MM.1S (cell line): Measurements from ENCODE around the gene PTGIR.
"Not testable (repeated sequence)": the region's sequence is repeated elsewhere in the genome, so short reads cannot be mapped to it uniquely, and the experiment has no call there.

Experiments used
- DNase-seq: peaks from one replicate; pipeline ENCODE4 v3.0.0-alpha.2; 2015
- H2AFZ ChIP-seq: fragments of 300-600 bp; sonication (generic); 2 replicates; pipeline ENCODE4 v1.6.0; 2016; ENCODE audit warnings: antibody characterized with exemption, low read length
- H3F3A ChIP-seq: fragments of 300-600 bp; sonication (generic); 2 replicates; pipeline ENCODE4 v1.6.1; 2016; ENCODE audit warnings: mild to moderate bottlenecking, antibody characterized with exemption, low read length, moderate library complexity, mixed read lengths; ENCODE audit not compliant: insufficient read depth
- H3K27ac ChIP-seq: fragments of 300-600 bp; sonication (generic); 2 replicates; pipeline ENCODE4 v1.5.1; 2016; ENCODE audit warnings: mild to moderate bottlenecking, low read length
- H3K27me3 ChIP-seq: fragments of 300-600 bp; sonication (generic); replicated peaks from 2 replicates; pipeline ENCODE4 v1.6.0; 2016; ENCODE audit warnings: low read length; ENCODE audit not compliant: insufficient read depth
- H3K36me3 ChIP-seq: fragments of 300-600 bp; sonication (generic); replicated peaks from 2 replicates; pipeline ENCODE4 v1.6.1; 2016; ENCODE audit warnings: mild to moderate bottlenecking, low read length, mixed read lengths; ENCODE audit not compliant: insufficient read depth
- H3K4me1 ChIP-seq: fragments of 300-600 bp; sonication (generic); 2 replicates; pipeline ENCODE4 v1.6.1; 2016; ENCODE audit warnings: low read length, mixed read lengths
- H3K4me2 ChIP-seq: fragments of 300-600 bp; sonication (generic); 2 replicates; pipeline ENCODE4 v1.6.0; 2016; ENCODE audit warnings: low read depth, low read length
- H3K4me3 ChIP-seq: fragments of 300-600 bp; sonication (generic); 2 replicates; pipeline ENCODE4 v1.5.1; 2016; ENCODE audit warnings: low read length, mixed read lengths
- H3K79me2 ChIP-seq: fragments of 300-600 bp; sonication (generic); 2 replicates; pipeline ENCODE4 v1.6.1; 2016; ENCODE audit warnings: mixed run types, low read length, mixed read lengths
- H3K9ac ChIP-seq: fragments of 300-600 bp; sonication (generic); 2 replicates; pipeline ENCODE4 v1.6.1; 2016; ENCODE audit warnings: low read length, mixed read lengths
- H3K9me2 ChIP-seq: fragments of 300-600 bp; sonication (generic); replicated peaks from 2 replicates; pipeline ENCODE4 v1.6.1; 2016; ENCODE audit warnings: mild to moderate bottlenecking, low read length, mixed read lengths; ENCODE audit not compliant: insufficient read depth
- H3K9me3 ChIP-seq: fragments of 300-600 bp; sonication (generic); replicated peaks from 2 replicates; pipeline ENCODE4 v1.6.1; 2016; ENCODE audit warnings: mild to moderate bottlenecking, low read length, mixed read lengths; ENCODE audit not compliant: insufficient read depth
- H4K20me1 ChIP-seq: fragments of 300-600 bp; sonication (generic); 2 replicates; pipeline ENCODE4 v1.6.1; 2016; ENCODE audit warnings: mild to moderate bottlenecking, low read length, moderate library complexity, mixed read lengths; ENCODE audit not compliant: insufficient read depth
- CTCF ChIP-seq: fragments of 300-600 bp; sonication (generic); IDR thresholded peaks from 2 replicates; pipeline ENCODE4 v1.5.1; 2016; ENCODE audit warnings: antibody characterized with exemption, low read length, mixed read lengths
- EZH2 ChIP-seq: fragments of 300-600 bp; sonication (generic); optimal IDR thresholded peaks from 2 replicates; pipeline ENCODE3; 2017; ENCODE audit warnings: low read depth, mild to moderate bottlenecking, antibody characterized with exemption, low read length, mixed read lengths
- EZH2phosphoT487 ChIP-seq: fragments of 300-600 bp; sonication (generic); IDR thresholded peaks from 2 replicates; pipeline ENCODE4 v1.6.1; 2018; ENCODE audit warnings: antibody characterized with exemption, low read length

Gene PTGIR

GRCh38 chr19:46629546-46630025 is 4.7 kb upstream of the PTGIR start:
- no peak overlapping the region for H3K27ac ChIP-seq
- peaks cover 7% of the 10 kb centered on the region; the same call in 1 of the 2 replicates for H3K4me1 ChIP-seq
- H3K36me3 ChIP-seq: no peaks in the 10 kb centered on the region
- peaks cover 84% of the 10 kb centered on the region for H3K27me3 ChIP-seq
- H3F3A ChIP-seq: no peaks in the 10 kb centered on the region
- no peaks in the 10 kb centered on the region for H3K9me2 ChIP-seq
- H2AFZ ChIP-seq: no peak overlapping the region
- H3K79me2 ChIP-seq: no peaks in the 10 kb centered on the region
- no peak overlapping the region for H3K4me2 ChIP-seq
- no peaks in the 10 kb centered on the region for H4K20me1 ChIP-seq
- H3K4me3 ChIP-seq: no peak overlapping the region
- TF ChIP-seq CTCF (no peak), EZH2phosphoT487 (no peak), EZH2 (no peak)
- H3K9ac ChIP-seq: no peak overlapping the region
- no peak for DNase-seq
- no peaks in the 10 kb centered on the region for H3K9me3 ChIP-seq

- not testable (repeated sequence) for H3K4me2 ChIP-seq, H3K9ac ChIP-seq
Observed at GRCh38 chr19:46628970-46629369, 4.1 kb upstream of the PTGIR start.

GRCh38 chr19:46626446-46626845 is 1.6 kb upstream of the PTGIR start:
- Histone ChIP-seq H3K27me3 (peaks cover 85% of the 10 kb centered on the region), H3K79me2 (no peaks in the 10 kb centered on the region), H3K4me3 (no peak overlapping the region), H2AFZ (no peak overlapping the region), H3F3A (no peaks in the 10 kb centered on the region), H4K20me1 (no peaks in the 10 kb centered on the region), H3K36me3 (no peaks in the 10 kb centered on the region), H3K4me1 (no peaks in the 10 kb centered on the region), H3K4me2 (no peak overlapping the region), H3K9me3 (no peaks in the 10 kb centered on the region), H3K27ac (no peak overlapping the region), H3K9me2 (no peaks in the 10 kb centered on the region), H3K9ac (no peak overlapping the region)
- TF ChIP-seq CTCF: no peak
- TF ChIP-seq EZH2: no peak
- TF ChIP-seq EZH2phosphoT487: no peak
- DNase-seq: no peak

More at GRCh38 chr19:46628970-46629369, 4.1 kb upstream of the PTGIR start:
- DNase-seq, H3K36me3 ChIP-seq, H3K79me2 ChIP-seq, H3K9me2 ChIP-seq, H3K4me3 ChIP-seq, H4K20me1 ChIP-seq, H2AFZ ChIP-seq, H3F3A ChIP-seq, H3K9me3 ChIP-seq, H3K4me1 ChIP-seq, H3K27ac ChIP-seq: not testable (repeated sequence)
- H3K27me3 ChIP-seq: peaks cover 86% of the 10 kb centered on the region

DNA sequence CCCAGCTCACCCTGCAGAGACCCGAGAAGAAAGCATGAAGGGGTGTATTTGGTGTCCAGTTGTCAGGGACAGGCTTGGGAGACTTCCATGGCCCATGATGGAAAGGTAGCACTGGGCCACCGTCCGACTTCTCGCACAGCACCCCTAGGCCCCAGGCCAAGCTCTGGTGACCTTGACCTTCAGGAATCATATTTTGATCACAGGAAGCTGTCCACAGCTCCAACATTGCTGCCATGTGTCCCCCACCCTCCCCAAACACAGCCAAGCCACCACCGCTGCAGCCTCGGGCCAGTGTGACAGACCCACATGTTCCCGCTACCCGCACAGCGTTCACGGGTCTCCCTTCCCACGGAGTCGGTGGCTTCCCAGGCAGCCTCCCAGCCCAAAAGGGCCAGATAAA is 842 bp upstream of the PTGIR start:
- Histone ChIP-seq H3K79me2 (no peaks in the 10 kb centered on the region), H3K27me3 (peaks cover 85% of the 10 kb centered on the region), H3K27ac (no peak overlapping the region), H3K4me3 (no peak overlapping the region), H3K4me1 (no peaks in the 10 kb centered on the region), H3K4me2 (no peak overlapping the region), H4K20me1 (no peaks in the 10 kb centered on the region), H3K9ac (no peak overlapping the region), H2AFZ (no peak overlapping the region), H3K9me2 (no peaks in the 10 kb centered on the region), H3F3A (no peaks in the 10 kb centered on the region), H3K9me3 (no peaks in the 10 kb centered on the region), H3K36me3 (no peaks in the 10 kb centered on the region)
- DNase-seq: no peak
- TF ChIP-seq EZH2phosphoT487 (no peak), CTCF (no peak), EZH2 (no peak)
